ENCODE results near the gene CCDC85A.

- no peak for TF ChIP-seq RCOR1 (IDR thresholded peaks at IDR 0.05; ENCODE audit: low read length)
- no peak for TF ChIP-seq CTCF (IDR thresholded peaks at IDR 0.05)
- TF ChIP-seq RAD21 (IDR thresholded peaks at IDR 0.05; ENCODE audit: low read length): no peak
- TF ChIP-seq POLR2AphosphoS5 (IDR thresholded peaks at IDR 0.05; ENCODE audit: low read depth, low read length): no peak
- TF ChIP-seq FOXM1 (IDR thresholded peaks at IDR 0.05; ENCODE audit: low read depth): no peak
Measured at GRCh38 chr2:56347881-56348280, 164.1 kb downstream of the CCDC85A start.

All from SK-N-SH (cell line).